HUES6 (cell line): ENCODE results near the gene NCOA6.

Source experiments
- H3K27ac ChIP-seq: 2 replicates; pipeline ENCODE4 v1.7.0; 2013; ENCODE audit warnings: low read depth, mild to moderate bottlenecking, low read length, inconsistent platforms
- H3K27me3 ChIP-seq: 2 replicates; pipeline ENCODE4 v1.6.1; 2013; ENCODE audit warnings: low read length; ENCODE audit not compliant: control insufficient read depth, insufficient read depth
- H3K36me3 ChIP-seq: 2 replicates; pipeline ENCODE4 v1.6.1; 2013; ENCODE audit warnings: low read length; ENCODE audit not compliant: control insufficient read depth, insufficient read depth
- H3K4me1 ChIP-seq: 2 replicates; pipeline ENCODE4 v1.6.1; 2013; ENCODE audit warnings: low read length; ENCODE audit not compliant: control insufficient read depth, insufficient read depth
- H3K4me3 ChIP-seq: 2 replicates; pipeline ENCODE4 v1.5.1; 2013; ENCODE audit warnings: low read depth, low read length
- H3K9ac ChIP-seq: one replicate; pipeline ENCODE4 v1.6.1; 2013; ENCODE audit warnings: mild to moderate bottlenecking, low read length
- H3K9me3 ChIP-seq: 2 replicates; pipeline ENCODE4 v1.6.1; 2013; ENCODE audit warnings: low read depth, low read length; ENCODE audit not compliant: control insufficient read depth, insufficient read depth

NCOA6 gene

DNA sequence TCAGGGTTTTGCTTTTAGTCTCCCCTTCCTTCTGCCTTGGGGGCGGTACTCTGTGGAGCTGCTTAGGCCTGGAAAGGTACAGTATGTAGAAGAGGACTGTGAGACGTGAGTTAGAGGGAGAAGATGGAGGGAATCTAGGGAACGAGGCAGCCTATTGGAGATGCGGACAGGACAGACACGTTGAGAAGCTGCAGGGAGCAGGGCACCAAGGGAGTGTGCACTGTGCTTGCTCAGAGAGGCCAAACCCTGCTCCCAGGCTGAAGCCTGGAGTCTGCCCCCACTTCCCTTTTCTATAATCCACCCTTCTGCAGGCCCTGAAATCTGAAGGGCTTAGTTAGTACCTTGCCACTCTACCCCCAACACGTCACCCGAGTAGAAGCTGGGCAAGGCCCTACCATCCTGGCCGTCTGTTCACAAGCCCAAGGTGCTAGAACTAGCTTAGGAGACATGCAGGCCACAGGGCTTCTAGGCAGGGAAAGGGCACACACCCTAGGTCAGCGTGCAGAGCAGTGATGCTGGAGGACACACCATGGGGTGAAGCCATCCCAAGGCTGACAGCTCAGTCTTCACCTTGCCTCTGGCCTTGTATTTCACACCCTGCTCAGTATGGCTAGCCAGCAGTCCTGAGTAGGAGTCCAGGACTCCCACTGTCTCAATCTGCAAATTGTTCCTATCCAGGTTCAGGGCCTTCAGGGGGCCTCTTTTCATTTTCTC is 114.4 kb downstream of the NCOA6 start:
- Histone ChIP-seq H3K27me3 (peaks cover 35% of the 10 kb centered on the region), H3K27ac (no peak overlapping the region), H3K4me1 (no peaks in the 10 kb centered on the region), H3K4me3 (no peak overlapping the region), H3K9me3 (no peaks in the 10 kb centered on the region), H3K9ac (no peak overlapping the region), H3K36me3 (no peaks in the 10 kb centered on the region; the same call in 1 of the 2 replicates)

DNA sequence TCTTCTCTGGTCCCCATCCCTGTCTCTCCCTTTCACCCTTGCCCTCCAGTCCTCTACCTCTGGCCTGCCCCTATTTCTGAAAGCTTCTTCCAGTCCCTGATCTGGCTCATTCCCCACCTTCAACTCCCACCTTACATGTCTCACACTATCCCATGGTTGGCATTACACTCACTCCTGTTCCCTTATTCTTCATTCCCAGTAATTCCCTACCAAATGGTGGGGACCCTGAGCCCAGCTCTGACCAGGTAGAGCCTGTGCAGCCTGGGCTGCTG is 114.9 kb downstream of the NCOA6 start:
- Histone ChIP-seq H3K27ac (no peak overlapping the region), H3K4me3 (peak overlapping the region; percentile 95), H3K27me3 (peaks cover 35% of the 10 kb centered on the region), H3K36me3 (no peaks in the 10 kb centered on the region; the same call in 1 of the 2 replicates), H3K9me3 (no peaks in the 10 kb centered on the region), H3K9ac (no peak overlapping the region), H3K4me1 (no peaks in the 10 kb centered on the region)

GRCh38 chr20:34709831-34710567 is 115.5 kb downstream of the NCOA6 start:
- no peaks in the 10 kb centered on the region for H3K9me3 ChIP-seq
- H3K27ac ChIP-seq = no peak overlapping the region
- peak overlapping the region; percentile 95 for H3K4me3 ChIP-seq
- H3K36me3 ChIP-seq = no peaks in the 10 kb centered on the region; the same call in 1 of the 2 replicates
- H3K4me1 ChIP-seq = peaks cover 4% of the 10 kb centered on the region; the same call in 1 of the 2 replicates
- H3K9ac ChIP-seq = peak overlapping the region; percentile 50
- H3K27me3 ChIP-seq = peaks cover 35% of the 10 kb centered on the region

DNA sequence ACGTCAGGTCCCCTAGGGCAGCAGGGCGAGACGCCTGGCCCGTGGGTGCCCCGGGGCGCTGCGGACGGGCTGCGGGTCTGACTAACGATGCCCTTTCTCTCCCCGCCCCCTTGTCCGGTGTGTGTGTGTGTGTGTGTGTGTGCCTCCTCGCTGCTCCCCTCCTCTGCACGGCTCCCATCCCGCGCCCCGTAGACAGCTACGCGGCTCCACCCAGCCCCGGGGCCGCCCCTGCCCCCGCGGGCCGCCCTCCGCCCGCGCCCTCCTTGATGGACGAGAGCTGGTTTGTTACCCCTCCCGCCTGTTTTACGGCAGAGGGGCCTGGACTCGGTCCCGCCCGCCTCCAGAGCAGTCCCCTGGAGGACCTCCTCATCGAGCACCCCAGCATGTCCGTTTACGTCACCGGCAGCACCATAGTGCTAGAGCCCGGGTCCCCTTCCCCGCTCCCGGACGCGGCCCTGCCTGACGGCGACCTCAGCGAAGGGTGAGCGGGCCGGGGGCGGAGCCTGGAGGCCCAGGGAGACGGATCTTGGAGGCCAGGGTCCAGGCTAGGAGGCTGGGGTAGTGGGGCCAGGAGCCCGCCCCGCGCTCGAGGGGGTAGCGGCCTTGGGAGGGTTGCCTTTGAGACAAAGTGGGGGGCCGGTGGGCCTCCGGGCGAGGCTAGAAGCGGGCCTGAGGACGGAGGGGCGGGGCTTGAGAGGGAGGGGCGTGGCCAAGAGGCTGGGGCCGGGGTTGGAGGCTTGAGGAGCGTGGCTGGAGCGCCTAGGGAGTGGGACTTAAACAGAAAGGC is 116.2 kb downstream of the NCOA6 start:
- peaks cover 35% of the 10 kb centered on the region for H3K27me3 ChIP-seq
- peaks cover 7% of the 10 kb centered on the region; the same call in 1 of the 2 replicates for H3K4me1 ChIP-seq
- H3K27ac ChIP-seq = peak overlapping the region; percentile 69; the same call in 1 of the 2 replicates
- no peaks in the 10 kb centered on the region for H3K9me3 ChIP-seq
- H3K9ac ChIP-seq = peak overlapping the region; percentile 68
- no peaks in the 10 kb centered on the region; the same call in 1 of the 2 replicates for H3K36me3 ChIP-seq
- peak overlapping the region; percentile 95 for H3K4me3 ChIP-seq

GRCh38 chr20:34708621-34709043 is 116.8 kb downstream of the NCOA6 start:
- Histone ChIP-seq H3K4me3 (peak overlapping the region; percentile 95), H3K36me3 (no peaks in the 10 kb centered on the region), H3K4me1 (peaks cover 7% of the 10 kb centered on the region; the same call in 1 of the 2 replicates), H3K27me3 (peaks cover 36% of the 10 kb centered on the region), H3K9ac (peak overlapping the region; percentile 16), H3K27ac (no peak overlapping the region), H3K9me3 (no peaks in the 10 kb centered on the region)

GRCh38 chr20:34706912-34707784 is 118.3 kb downstream of the NCOA6 start:
- peaks cover 45% of the 10 kb centered on the region for H3K27me3 ChIP-seq
- no peak overlapping the region for H3K9ac ChIP-seq
- H3K4me3 ChIP-seq = no peak overlapping the region
- H3K27ac ChIP-seq = no peak overlapping the region
- no peaks in the 10 kb centered on the region for H3K36me3 ChIP-seq
- peaks cover 10% of the 10 kb centered on the region; the same call in 1 of the 2 replicates for H3K4me1 ChIP-seq
- no peaks in the 10 kb centered on the region for H3K9me3 ChIP-seq

GRCh38 chr20:34706302-34706875 is 119.1 kb downstream of the NCOA6 start:
- Histone ChIP-seq H3K4me1 (peaks cover 10% of the 10 kb centered on the region; the same call in 1 of the 2 replicates), H3K27me3 (peaks cover 44% of the 10 kb centered on the region), H3K9ac (no peak overlapping the region), H3K4me3 (no peak overlapping the region), H3K36me3 (no peaks in the 10 kb centered on the region), H3K27ac (no peak overlapping the region), H3K9me3 (no peaks in the 10 kb centered on the region)

DNA sequence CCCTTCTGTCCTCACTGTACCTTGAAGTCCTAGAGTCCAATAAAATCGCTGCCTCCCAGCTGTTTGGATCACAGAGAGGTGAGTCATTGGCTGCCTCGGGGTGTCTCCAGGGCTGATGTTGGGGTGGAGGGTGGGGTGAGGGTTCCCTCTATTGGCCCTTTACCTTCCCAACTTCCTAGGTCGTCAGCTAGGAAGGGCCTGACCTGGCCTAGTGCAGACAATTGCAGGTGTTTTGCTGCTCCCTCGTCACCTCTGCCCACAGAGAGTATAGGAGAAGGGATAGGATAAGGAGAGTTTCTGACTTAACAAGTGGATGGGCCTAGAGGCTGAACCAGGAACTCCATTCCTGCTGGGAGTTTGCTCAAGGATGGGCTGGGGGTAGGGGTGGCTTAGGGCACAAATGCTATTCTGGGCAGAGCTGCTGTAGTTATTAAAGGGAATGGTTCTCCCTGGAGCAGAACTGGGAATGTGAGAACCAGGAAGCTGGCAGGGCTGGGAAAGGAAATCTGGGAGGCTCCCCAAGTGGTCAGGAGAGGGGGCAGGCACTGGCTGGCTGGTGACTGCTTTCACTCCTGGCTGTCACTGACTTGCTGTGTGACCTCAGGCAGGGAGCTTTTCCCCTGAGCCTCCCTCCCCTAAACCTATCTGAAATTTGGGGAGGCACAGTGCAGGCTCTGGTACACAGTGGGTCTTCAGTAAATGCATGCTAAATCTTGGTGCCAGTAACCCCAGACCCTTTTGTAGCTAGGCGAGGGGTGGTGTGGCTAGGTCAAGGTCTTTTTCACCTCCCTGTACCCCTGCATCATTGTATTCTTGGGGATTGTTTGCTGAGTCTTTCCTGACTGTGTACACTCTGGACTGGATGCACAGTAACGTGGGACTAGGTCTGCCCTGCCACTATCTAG is 119.8 kb downstream of the NCOA6 start:
- Histone ChIP-seq H3K4me3 (peak overlapping the region; percentile 87; the same call in 1 of the 2 replicates), H3K9ac (no peak overlapping the region), H3K27me3 (peaks cover 38% of the 10 kb centered on the region), H3K9me3 (no peaks in the 10 kb centered on the region), H3K27ac (no peak overlapping the region), H3K36me3 (no peaks in the 10 kb centered on the region), H3K4me1 (peaks cover 10% of the 10 kb centered on the region; the same call in 1 of the 2 replicates)

- no peak overlapping the region for H3K9ac ChIP-seq
- H3K36me3 ChIP-seq = no peaks in the 10 kb centered on the region
- peaks cover 31% of the 10 kb centered on the region for H3K27me3 ChIP-seq
- peaks cover 10% of the 10 kb centered on the region; the same call in 1 of the 2 replicates for H3K4me1 ChIP-seq
- peak overlapping the region; percentile 92; the same call in 1 of the 2 replicates for H3K27ac ChIP-seq
- peak overlapping the region; percentile 87 for H3K4me3 ChIP-seq
- no peaks in the 10 kb centered on the region for H3K9me3 ChIP-seq
These were observed 120.4 kb downstream of the NCOA6 start for GRCh38 chr20:34705008-34705396.
